ENCODE data around the gene PHF12.

DNA sequence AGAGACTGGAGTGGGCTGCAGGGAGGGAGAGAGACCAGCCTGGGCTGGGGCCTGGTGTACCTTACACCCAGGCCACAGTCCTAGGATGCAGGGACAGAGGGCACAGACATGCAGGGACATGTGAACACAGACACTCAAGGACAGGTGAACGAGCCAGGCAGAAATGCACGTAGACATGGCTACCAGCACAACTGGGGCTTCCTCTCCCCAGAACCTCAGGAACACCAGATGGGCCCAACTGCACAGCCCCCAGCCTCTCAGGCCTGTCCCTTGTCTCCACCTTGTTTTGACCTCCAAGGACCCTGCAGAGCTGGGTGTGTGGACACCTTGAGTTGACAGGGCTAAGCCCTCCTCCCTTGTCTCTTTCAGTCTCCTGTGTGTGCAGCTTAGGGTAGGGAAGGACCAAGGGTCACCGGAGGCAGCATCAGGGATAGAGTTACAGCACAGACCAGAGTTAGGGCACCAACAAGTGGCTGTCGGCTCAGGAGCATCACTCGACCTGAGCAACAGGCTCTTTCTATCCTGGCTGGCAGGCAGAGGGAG is 45.3 kb upstream of the PHF12 start:
- TF ChIP-seq GATA3 (IDR thresholded peaks at IDR 0.05; ENCODE audit: low read depth, low read length), result no peak
- no peak for TF ChIP-seq GATA2 (IDR thresholded peaks at IDR 0.05; ENCODE audit: low read depth, low read length)

All from SH-SY5Y (cell line).